NCI-H446 (cell line): ENCODE measurements around the gene HNRNPUL1.

Source experiments
- DNase-seq, 2 experiments: peaks; one replicate each; lab custom pipeline; 2025; lab: John Stamatoyannopoulos, UW

The HNRNPUL1 gene

GRCh38 chr19:41353466-41354342, 89.5 kb downstream of the HNRNPUL1 start, which contains the start of gene TGFB1:
TSS of gene TGFB1 (minus strand) at chr19:41353922. CDS start at chr19:41353044, 878 bp downstream.
- peak in 1 of 2 experiments; percentile 22 for DNase-seq

GRCh38 chr19:41354343-41354953, 90.3 kb downstream of the HNRNPUL1 start:
- no peak for DNase-seq

- DNase-seq: no peak
These were observed 90.9 kb downstream of the HNRNPUL1 start for GRCh38 chr19:41355035-41355434.

GRCh38 chr19:41355802-41356201, 91.6 kb downstream of the HNRNPUL1 start:
- DNase-seq: no peak

GRCh38 chr19:41356984-41357739, 93.0 kb downstream of the HNRNPUL1 start:
- DNase-seq: no peak
